Endodermal cell (in vitro differentiated cells): Measurements from ENCODE around the gene TSC1. TPM values are rescaled to one million over a fixed set of nuclear protein-coding genes. Genes with fewer than 3 reads are reported as not detected.

ENCODE experiments used
- DNase-seq: peaks from one replicate; pipeline ENCODE4 v3.0.0-alpha.2; 2017
- H3K27ac ChIP-seq: 2 replicates; pipeline ENCODE4 v1.5.1; 2013; ENCODE audit warnings: mild to moderate bottlenecking, low read depth, low read length, moderate library complexity
- H3K27me3 ChIP-seq: 2 replicates; pipeline ENCODE4 v1.6.1; 2013; ENCODE audit warnings: mild to moderate bottlenecking, low read length, moderate library complexity; ENCODE audit not compliant: insufficient read depth, control insufficient read depth, poor library complexity, severe bottlenecking
- H3K36me3 ChIP-seq: 2 replicates; pipeline ENCODE4 v1.7.0; 2013; ENCODE audit warnings: mild to moderate bottlenecking, low read length, moderate library complexity; ENCODE audit not compliant: control insufficient read depth, insufficient read depth
- H3K4me1 ChIP-seq: one replicate; pipeline ENCODE4 v1.7.0; 2013; ENCODE audit warnings: low read length; ENCODE audit not compliant: control insufficient read depth, insufficient read depth
- H3K4me3 ChIP-seq: 2 replicates; pipeline ENCODE4 v1.5.1; 2013; ENCODE audit warnings: mild to moderate bottlenecking, low read length, moderate library complexity
- H3K9ac ChIP-seq: 2 replicates; pipeline ENCODE4 v1.6.1; 2013; ENCODE audit warnings: mild to moderate bottlenecking, low read length, moderate library complexity; ENCODE audit not compliant: poor library complexity, severe bottlenecking; ENCODE audit errors: extremely low read depth
- H3K9me3 ChIP-seq: 2 replicates; pipeline ENCODE4 v1.6.1; 2013; ENCODE audit warnings: mild to moderate bottlenecking, low read length, moderate library complexity; ENCODE audit not compliant: control insufficient read depth
- H3K27ac Mint-ChIP-seq: 2 replicates; pipeline ENCODE4 v1.8.0; 2020; ENCODE audit warnings: mixed read lengths
- H3K27me3 Mint-ChIP-seq: 2 replicates; pipeline ENCODE4 v1.8.0; 2021; ENCODE audit warnings: mild to moderate bottlenecking, mixed read lengths; ENCODE audit not compliant: insufficient read depth
- H3K36me3 Mint-ChIP-seq: 2 replicates; pipeline ENCODE4 v1.8.0; 2020; ENCODE audit warnings: low read depth, mixed read lengths
- H3K4me1 Mint-ChIP-seq: 2 replicates; pipeline ENCODE4 v1.8.0; 2020; ENCODE audit warnings: mixed read lengths
- H3K4me3 Mint-ChIP-seq: 2 replicates; pipeline ENCODE4 v1.8.0; 2020; ENCODE audit warnings: mild to moderate bottlenecking, moderate library complexity, mixed read lengths
- H3K9me3 Mint-ChIP-seq: 2 replicates; pipeline ENCODE4 v1.8.0; 2020; ENCODE audit warnings: mild to moderate bottlenecking, mixed read lengths
- CTCF ChIP-seq: fragments of 200-600 bp; sonication (generic); conservative IDR thresholded peaks from 2 replicates; pipeline ENCODE4 v1.5.0; 2021; ENCODE audit warnings: antibody characterized with exemption, mild to moderate bottlenecking
- WGBS, 2 experiments: methylation state at CpG; one replicate each; pipeline versions ENCODE4 v1.1.5 to v1.1.7; 2013; ENCODE audit warnings: missing lambda C conversion rate in 2 of 2, mixed read lengths in 1 of 2; ENCODE audit not compliant: insufficient coverage in 1 of 2, insufficient read length in 1 of 2; 5-methylcytosine and 5-hydroxymethylcytosine counted together
- total RNA-seq, 2 donors: library from RNA; stranded (reverse); fragmentation: NEBNext Ultra II Directional in 1 of 2; extraction: Animal tissue kit (Norgen Biotek cat#: 25700) in 1 of 2; gene quantifications; 2 replicates in 1 of 2; 3 replicates in 1 of 2; pipeline ENCODE4 v1.2.1, GENCODE V29; 2021

The TSC1 gene
- total RNA-seq, 2 donors from 2014 or later, result 67.8 to 72.9 TPM

GRCh38 chr9:132943651-132944293 is 644 bp downstream of the TSC1 start:
- Mint-ChIP-seq H3K4me3 (peak overlapping the region; percentile 96), H3K27ac (peak overlapping the region; percentile 100), H3K27me3 (no peaks in the 10 kb centered on the region), H3K4me1 (peaks cover 38% of the 10 kb centered on the region), H3K9me3 (no peaks in the 10 kb centered on the region), H3K36me3 (no peaks in the 10 kb centered on the region)
- Histone ChIP-seq H3K9me3 (no peaks in the 10 kb centered on the region), H3K4me1 (no peaks in the 10 kb centered on the region), H3K27ac (peak overlapping the region; percentile 99), H3K27me3 (no peaks in the 10 kb centered on the region), H3K9ac (peak overlapping the region; percentile 97), H3K4me3 (peak overlapping the region; percentile 89), H3K36me3 (no peaks in the 10 kb centered on the region)
- no peak for DNase-seq
- 2 to 5% methylated on average over 12 to 25 of the region's 25 CpGs for WGBS, 2 experiments
- no peak for TF ChIP-seq CTCF

- H3K4me3 ChIP-seq, result peak overlapping the region; percentile 89
- H3K27me3 Mint-ChIP-seq, result no peaks in the 10 kb centered on the region
- no peaks in the 10 kb centered on the region for H3K4me1 ChIP-seq
- H3K27ac Mint-ChIP-seq, result no peak overlapping the region
- no peak for TF ChIP-seq CTCF
- 84 to 89% methylated on average over 4 of the region's 5 CpGs for WGBS, 2 experiments
- H3K4me1 Mint-ChIP-seq, result peaks cover 31% of the 10 kb centered on the region
- no peaks in the 10 kb centered on the region for H3K27me3 ChIP-seq
- H3K27ac ChIP-seq, result no peak overlapping the region
- H3K36me3 Mint-ChIP-seq, result no peaks in the 10 kb centered on the region
- peak overlapping the region; percentile 96 for H3K4me3 Mint-ChIP-seq
- no peak overlapping the region for H3K9ac ChIP-seq
- no peak for DNase-seq
- H3K9me3 Mint-ChIP-seq, result no peaks in the 10 kb centered on the region
- no peaks in the 10 kb centered on the region for H3K9me3 ChIP-seq
- H3K36me3 ChIP-seq, result no peaks in the 10 kb centered on the region
Measured at GRCh38 chr9:132942541-132943182, 1.8 kb downstream of the TSC1 start.

- 93 to 100% methylated on average over 1 of the region's 1 CpG for WGBS, 2 experiments
- Histone ChIP-seq H3K27me3 (no peaks in the 10 kb centered on the region), H3K27ac (no peak overlapping the region), H3K4me1 (no peaks in the 10 kb centered on the region), H3K9ac (no peak overlapping the region), H3K4me3 (no peak overlapping the region), H3K9me3 (no peaks in the 10 kb centered on the region), H3K36me3 (peaks cover 9% of the 10 kb centered on the region)
- Mint-ChIP-seq H3K27me3 (no peaks in the 10 kb centered on the region), H3K4me1 (peaks cover 19% of the 10 kb centered on the region), H3K27ac (no peak overlapping the region), H3K36me3 (peaks cover 4% of the 10 kb centered on the region), H3K4me3 (no peak overlapping the region), H3K9me3 (no peaks in the 10 kb centered on the region)
- DNase-seq, result no peak
- TF ChIP-seq CTCF, result no peak
Measured at GRCh38 chr9:132939169-132939568, 5.2 kb downstream of the TSC1 start.
